ENCODE measurements around the gene ATG9A. TPM values are rescaled to one million over a fixed set of nuclear protein-coding genes. Genes with fewer than 3 reads are reported as not detected.

The ATG9A gene
- polyA plus RNA-seq, 4 donors: 40.8 to 45.5 (median 44.2) TPM

DNA sequence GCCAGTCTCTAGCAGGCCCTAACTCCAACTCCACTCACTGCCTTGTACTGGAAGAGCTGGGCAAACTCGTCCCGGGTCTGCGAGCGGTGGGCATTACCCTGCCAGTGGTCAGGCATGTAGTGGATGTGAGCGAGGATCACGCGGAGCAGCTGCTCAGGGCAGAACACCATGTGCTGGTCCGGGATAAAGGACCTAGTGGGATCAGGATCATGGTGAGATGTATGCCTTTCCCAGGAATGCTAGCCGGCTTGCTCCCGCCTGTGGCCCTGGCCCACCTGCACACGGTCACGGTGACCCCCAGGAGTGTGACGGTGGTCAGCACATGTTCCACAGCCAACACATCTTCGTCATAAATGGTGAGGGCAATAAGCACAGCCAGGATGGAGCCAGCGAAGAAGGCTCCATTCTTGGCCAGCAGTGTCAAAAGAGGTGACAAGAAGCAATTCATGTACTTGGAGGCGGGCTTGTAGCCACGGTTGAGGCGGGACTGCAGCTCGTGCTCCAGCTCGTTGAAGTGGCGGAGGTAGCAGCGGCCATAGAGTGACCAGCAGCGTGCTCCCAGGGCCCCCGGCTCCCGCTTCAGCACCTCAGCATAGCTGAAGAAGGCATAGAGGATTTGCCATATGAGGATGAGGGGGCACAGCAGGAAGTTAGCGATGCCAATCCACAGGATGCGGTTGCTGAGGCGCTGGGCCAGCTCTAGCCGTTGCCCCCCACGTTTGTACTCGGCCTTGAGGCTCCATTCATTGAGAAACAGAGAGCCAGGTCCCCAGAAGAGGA is 5.4 kb downstream of the ATG9A start:
- no peak for DNase-seq (ENCODE audit: low read depth in 4 of 4, low spot score in 3 of 4)

GRCh38 chr2:219221957-219222518 is 7.4 kb downstream of the ATG9A start:
- DNase-seq (ENCODE audit: low read depth in 4 of 4, low spot score in 3 of 4): no peak

DNA sequence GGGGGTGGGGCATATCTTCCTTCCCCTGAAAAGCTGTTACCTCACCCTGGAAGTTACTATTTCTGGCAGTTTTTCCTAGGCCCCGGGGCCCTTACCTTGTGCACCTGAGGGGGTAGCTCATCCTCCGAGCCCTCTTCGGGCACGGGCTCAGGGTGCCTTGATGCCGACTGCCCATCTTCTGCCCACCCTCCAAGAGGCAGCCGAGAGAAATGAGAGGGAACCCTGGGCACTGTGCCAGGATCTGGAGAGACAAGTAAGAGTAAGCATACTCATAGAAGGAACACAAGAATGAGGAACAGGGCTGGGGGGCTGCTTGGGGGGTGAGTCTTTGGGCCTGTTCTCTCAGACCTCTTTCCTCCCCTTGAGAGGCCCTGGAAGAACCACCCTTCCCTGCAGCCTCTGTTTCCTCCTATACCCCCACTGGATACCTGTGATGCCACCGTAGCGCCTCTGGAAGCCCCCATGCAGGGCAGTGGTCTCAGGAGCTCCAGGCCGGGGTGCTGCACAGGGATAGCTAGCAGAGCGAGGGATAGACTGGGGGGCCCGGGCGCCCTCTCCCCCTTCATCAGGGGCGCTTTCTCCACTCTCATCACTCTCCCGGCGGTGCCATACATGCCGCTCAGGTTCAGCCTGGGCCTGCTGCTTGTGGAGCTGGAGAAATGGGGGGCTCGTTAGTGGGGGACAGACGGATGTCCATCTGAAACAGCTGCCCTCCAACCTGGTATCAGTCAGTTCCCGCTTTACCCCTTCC is 8.6 kb downstream of the ATG9A start:
- DNase-seq (ENCODE audit: low read depth in 4 of 4, low spot score in 3 of 4): no peak

- DNase-seq (ENCODE audit: low read depth in 4 of 4, low spot score in 3 of 4): no peak
Observed at GRCh38 chr2:219219784-219220532, 9.5 kb downstream of the ATG9A start.

GRCh38 chr2:219218732-219219701 is 10.4 kb downstream of the ATG9A start, which contains the start of gene ABCB6:
TSS of gene ABCB6 (minus strand) at chr2:219218958. CDS start at chr2:219218673, 285 bp downstream.
- peak; percentile 80 to 89 (median 84) for DNase-seq (ENCODE audit: low read depth in 4 of 4, low spot score in 3 of 4)

- DNase-seq (ENCODE audit: low read depth in 4 of 4, low spot score in 3 of 4): no peak
Observed at GRCh38 chr2:219218217-219218731, 11.2 kb downstream of the ATG9A start.

DNA sequence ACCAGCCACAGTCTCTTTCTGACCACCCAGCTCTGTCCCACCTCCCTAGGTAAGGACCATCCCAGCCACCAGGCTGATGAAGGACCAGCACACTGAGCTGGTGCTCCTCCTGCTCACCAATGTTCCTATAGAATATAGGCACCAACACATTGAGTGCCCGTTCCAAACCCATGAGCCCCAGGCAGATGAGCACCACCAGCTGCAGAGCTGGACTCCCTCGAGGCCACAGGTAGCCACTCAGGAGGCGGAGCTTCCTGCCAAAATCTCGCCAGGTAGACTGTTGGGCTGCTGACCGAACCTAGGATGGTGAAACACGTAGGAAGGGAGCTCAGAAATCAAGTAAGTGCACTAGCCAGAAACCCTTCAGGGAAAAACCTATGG is 12.9 kb downstream of the ATG9A start:
- DNase-seq (ENCODE audit: low read depth in 4 of 4, low spot score in 3 of 4): no peak

- DNase-seq (ENCODE audit: low read depth in 4 of 4, low spot score in 3 of 4): no peak
Observed at GRCh38 chr2:219215871-219216534, 13.4 kb downstream of the ATG9A start.

DNA sequence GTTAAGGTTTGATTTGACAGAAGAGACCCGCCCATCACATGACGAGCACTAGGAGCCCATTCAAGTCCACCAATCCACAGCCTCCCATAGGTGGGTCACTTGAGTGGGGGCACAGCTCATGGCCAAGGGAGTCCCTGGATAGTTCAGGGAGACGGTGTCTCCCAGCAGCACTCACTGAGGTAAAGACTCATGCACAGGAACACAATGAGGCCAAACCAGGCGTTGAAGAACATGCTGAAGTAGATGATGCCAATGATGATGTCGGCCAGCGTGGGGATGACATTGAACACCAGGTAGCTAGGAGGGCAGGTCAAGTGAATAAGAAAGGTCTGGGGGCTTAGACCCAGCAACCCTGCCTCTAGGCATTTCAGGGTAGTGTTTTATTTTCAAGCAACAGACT is 14.7 kb downstream of the ATG9A start:
- DNase-seq (ENCODE audit: low read depth in 4 of 4, low spot score in 3 of 4): no peak

DNA sequence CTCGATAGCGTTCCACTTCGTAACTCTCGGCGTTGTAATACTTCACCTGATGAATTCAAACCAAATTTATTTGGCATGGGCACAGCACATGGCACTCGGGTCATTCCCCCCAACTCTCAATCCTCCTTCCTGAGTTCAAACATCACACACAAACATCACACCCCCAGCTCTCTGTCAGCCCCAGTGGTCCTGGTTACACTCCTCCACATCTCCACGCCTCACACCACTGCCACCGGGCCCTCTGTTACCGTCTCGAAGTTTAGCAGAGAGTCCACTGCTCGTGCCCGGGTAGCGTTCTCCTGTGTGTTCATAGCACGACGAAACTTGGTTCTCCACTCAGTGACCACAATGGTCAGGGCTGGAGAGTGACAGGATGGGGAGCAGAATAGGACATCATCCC is 15.3 kb downstream of the ATG9A start:
- DNase-seq (ENCODE audit: low read depth in 4 of 4, low spot score in 3 of 4): no peak

DNA sequence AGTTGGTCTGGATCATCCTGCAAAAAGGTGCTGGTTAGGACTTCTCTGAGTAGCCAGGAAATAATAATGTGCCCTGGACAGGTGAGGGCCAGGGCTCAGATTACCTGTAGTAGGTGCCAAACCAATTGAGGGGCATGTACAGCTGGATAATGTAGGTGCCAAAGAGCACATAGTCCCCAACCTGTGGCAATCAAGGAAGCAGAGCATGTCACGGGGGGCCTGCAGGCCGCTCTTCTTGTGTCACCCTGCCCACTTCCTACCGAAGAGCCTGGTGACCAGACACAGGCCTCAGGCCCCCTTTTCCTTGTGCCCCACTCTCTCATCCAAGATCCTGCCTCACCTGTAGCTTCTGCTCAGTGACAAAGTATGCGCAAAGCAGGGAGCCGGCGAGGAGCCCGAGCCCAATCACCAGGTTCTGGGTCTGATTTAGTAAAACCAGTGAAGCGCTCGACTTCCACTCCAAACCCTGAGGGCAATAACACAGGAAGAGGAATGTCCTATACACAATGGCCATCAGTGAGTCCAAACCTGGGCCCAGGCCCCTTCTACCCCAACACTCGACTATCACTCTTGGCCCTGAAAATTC is 15.9 kb downstream of the ATG9A start:
- no peak for DNase-seq (ENCODE audit: low read depth in 4 of 4, low spot score in 3 of 4)

GRCh38 chr2:219213026-219213415 is 16.4 kb downstream of the ATG9A start:
- no peak for DNase-seq (ENCODE audit: low read depth in 4 of 4, low spot score in 3 of 4)

DNA sequence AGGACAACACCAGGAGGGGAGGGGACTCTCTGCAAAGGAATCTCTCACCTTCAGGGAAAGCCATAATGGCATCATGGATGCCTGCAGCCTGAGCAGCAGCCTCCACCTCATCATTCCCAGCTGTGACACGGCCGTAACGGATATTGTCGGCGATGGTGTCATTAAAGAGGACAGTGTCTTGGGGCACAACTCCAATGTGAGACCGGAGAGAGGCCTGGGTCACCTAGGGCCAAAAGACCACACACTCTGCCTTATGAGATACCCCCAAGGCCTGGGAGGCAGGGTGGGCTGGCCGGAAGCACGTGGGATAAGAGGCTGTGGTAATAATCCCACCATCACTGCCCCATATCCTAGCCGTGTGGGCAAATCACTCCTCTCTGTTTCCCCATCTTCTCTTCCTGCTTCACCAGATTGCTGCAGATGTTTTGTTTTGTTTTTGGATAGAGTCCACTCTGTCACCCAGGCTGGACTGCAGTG is 18.5 kb downstream of the ATG9A start:
- no peak for DNase-seq (ENCODE audit: low read depth in 4 of 4, low spot score in 3 of 4)

DNA sequence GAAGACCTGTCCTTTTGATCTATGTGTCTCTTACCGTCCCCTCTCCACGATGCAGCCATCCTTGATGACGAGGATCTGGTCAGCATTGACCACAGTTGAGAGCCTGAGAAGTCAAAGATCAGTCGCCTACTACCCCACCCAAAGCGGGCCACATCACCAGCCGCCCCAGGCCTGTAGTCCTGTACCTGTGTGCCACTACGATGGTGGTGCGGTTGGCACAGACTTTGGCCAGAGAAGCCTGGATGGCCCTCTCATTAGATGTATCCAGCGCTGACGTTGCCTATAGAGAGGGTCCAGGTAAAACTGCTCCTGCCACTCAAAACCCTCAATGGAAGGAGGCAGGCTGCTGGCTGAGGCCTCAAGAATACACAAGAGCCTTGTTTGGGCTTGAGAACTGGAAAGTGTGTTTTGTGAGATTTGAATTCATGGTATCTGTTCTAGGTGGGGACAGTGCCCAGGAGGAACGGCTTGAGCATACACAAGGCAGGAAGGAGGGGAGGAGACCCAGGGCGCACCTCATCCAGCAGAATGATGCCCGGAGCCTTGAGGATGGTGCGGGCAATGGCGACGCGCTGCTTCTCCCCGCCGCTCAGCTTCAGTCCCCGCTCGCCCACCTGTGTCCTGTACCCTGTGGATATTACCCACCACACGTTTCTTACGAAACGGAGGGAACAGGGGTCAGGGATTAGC is 19.1 kb downstream of the ATG9A start:
- DNase-seq (ENCODE audit: low read depth in 4 of 4, low spot score in 3 of 4): no peak

DNA sequence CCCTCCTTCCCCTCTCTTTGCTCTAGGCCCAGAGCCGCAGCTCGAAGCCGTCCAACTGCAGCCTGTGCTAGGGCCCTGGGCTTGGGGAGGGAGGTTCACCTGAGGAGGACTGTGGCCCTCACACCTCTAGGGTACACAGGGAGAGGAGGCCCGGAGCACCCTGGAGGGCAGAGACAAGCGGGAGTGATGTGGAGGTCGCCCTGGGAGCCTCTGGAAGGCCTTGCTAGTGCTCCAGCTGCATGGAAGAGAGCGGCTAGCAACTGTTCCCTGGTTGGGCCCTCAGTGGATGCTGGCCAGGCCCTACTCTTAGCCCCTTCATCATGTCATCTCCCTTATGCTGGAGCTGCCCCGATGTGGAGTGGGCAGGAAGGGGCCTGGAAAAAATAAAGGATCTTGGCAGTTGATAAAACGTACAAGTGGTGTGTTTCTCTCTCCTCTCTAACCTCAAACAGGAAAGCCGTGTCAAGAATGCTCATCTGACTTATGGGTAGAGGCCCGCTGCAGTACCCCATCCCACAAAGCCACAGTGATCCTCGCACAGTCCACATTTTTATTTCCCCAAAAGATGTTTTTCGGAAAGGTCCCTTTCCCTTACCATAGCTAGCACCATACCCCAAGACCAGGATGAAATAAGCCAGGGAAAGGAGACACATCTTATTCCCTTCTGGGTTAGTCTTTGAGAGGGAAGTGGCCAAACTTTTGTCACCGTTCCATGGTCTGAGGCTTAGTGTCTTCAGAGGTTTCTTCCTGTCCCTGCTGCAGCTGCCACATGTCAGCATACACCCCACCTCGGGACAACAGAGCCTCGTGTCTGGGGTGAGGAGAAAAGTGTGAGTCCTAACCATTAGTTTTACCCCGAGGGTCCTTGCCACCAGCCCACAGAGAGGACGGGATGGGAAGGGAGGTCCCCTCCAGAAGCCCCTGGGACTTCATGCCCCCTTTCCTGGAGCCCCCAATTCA is 19.9 kb downstream of the ATG9A start:
- DNase-seq (ENCODE audit: low read depth in 4 of 4, low spot score in 3 of 4): no peak

- no peak for DNase-seq (ENCODE audit: low read depth in 4 of 4, low spot score in 3 of 4)
Observed at GRCh38 chr2:219207884-219208740, 21.3 kb downstream of the ATG9A start.
